T-cell (primary cell): ENCODE measurements around the gene POLR3A. TPM values are rescaled to one million over a fixed set of nuclear protein-coding genes. Genes with fewer than 3 reads are reported as not detected.

ENCODE experiments used
- ATAC-seq, 4 experiments: fragments of 200-7000 bp in 3 of 4; fragments of 150-1000 bp in 1 of 4; cut with Tn5 transposase; replicated peaks in 1 of 4; 1 replicate in 3 of 4; 2 replicates in 1 of 4; pipeline ENCODE4 v1.10.0; 2021; ENCODE audit warnings: moderate library complexity in 3 of 4, mild to moderate bottlenecking in 2 of 4, moderate number of reproducible peaks in 1 of 4
- CTCF ChIA-PET, 2 donors: fragments of 300-600 bp; sonication (Branson Sonifier 250); formaldehyde crosslinking; loops; one replicate each; lab custom pipeline; 2022; ENCODE audit warnings: antibody characterized with exemption in 2 of 2; lab: Charles Lee
- POLR2A ChIA-PET, 2 donors: fragments of 300-600 bp; sonication (Branson Sonifier 250); formaldehyde crosslinking; loops; one replicate each; lab custom pipeline; 2022; ENCODE audit warnings: antibody characterized with exemption in 2 of 2; lab: Charles Lee
- DNase-seq, 35 experiments: peaks; one replicate each; pipeline versions ENCODE4 v3.0.0 to v3.0.0-alpha.2; 2013 to 2023
- H3K27ac ChIP-seq: one replicate; pipeline ENCODE4 v1.5.1; 2013; ENCODE audit warnings: low read length
- H3K27me3 ChIP-seq, 2 experiments: replicated peaks in 1 of 2; 1 replicate in 1 of 2; 2 replicates in 1 of 2; pipeline versions ENCODE4 v1.6.1 to v1.7.0; 2013; ENCODE audit warnings: low read length in 1 of 2, mixed read lengths in 1 of 2; ENCODE audit not compliant: control insufficient read depth in 2 of 2, insufficient read depth in 2 of 2; ENCODE audit errors: extremely low read depth in 1 of 2
- H3K36me3 ChIP-seq, 2 donors: 1 replicate in 1 of 2; 2 replicates in 1 of 2; pipeline versions ENCODE4 v1.6.1 to v1.7.0; 2013; ENCODE audit warnings: low read length in 1 of 2; ENCODE audit not compliant: control insufficient read depth in 2 of 2, insufficient read depth in 1 of 2; ENCODE audit errors: extremely low read depth in 1 of 2
- H3K4me1 ChIP-seq, 2 experiments: 1 replicate in 1 of 2; 2 replicates in 1 of 2; pipeline versions ENCODE4 v1.6.1 to v1.7.0; 2013; ENCODE audit warnings: low read length in 2 of 2, mixed read lengths in 1 of 2; ENCODE audit not compliant: insufficient read depth in 2 of 2, control insufficient read depth in 1 of 2; ENCODE audit errors: extremely low read depth in 1 of 2
- H3K4me3 ChIP-seq, 2 donors: 1 replicate in 1 of 2; 2 replicates in 1 of 2; pipeline versions ENCODE4 v1.5.1 to v1.7.0; 2013; ENCODE audit warnings: mild to moderate bottlenecking in 2 of 2, low read length in 1 of 2, moderate library complexity in 1 of 2; ENCODE audit not compliant: control insufficient read depth in 1 of 2; ENCODE audit errors: extremely low read depth in 1 of 2
- H3K9me3 ChIP-seq: 2 replicates; pipeline ENCODE4 v1.7.0; 2013
- H3K27ac Mint-ChIP-seq, 2 donors: one replicate each; pipeline ENCODE4 v1.8.0; 2020 to 2021; ENCODE audit warnings: mild to moderate bottlenecking in 2 of 2, mixed read lengths in 2 of 2
- H3K27me3 Mint-ChIP-seq, 2 donors: one replicate each; pipeline ENCODE4 v1.8.0; 2021 to 2022; ENCODE audit warnings: mixed read lengths in 2 of 2
- H3K36me3 Mint-ChIP-seq: one replicate; pipeline ENCODE4 v1.8.0; 2021; ENCODE audit warnings: mixed read lengths
- H3K4me1 Mint-ChIP-seq, 3 donors: one replicate each; pipeline ENCODE4 v1.8.0; 2020 to 2022; ENCODE audit warnings: mixed read lengths in 3 of 3, mild to moderate bottlenecking in 1 of 3
- H3K4me3 Mint-ChIP-seq, 3 donors: one replicate each; pipeline ENCODE4 v1.8.0; 2020 to 2022; ENCODE audit warnings: mild to moderate bottlenecking in 3 of 3, mixed read lengths in 3 of 3, moderate library complexity in 3 of 3
- H3K9me3 Mint-ChIP-seq, 3 donors: one replicate each; pipeline ENCODE4 v1.8.0; 2020 to 2022; ENCODE audit warnings: mixed read lengths in 3 of 3
- WGBS: methylation state at CpG from one replicate; pipeline ENCODE4 v1.1.5; 2013; ENCODE audit warnings: missing lambda C conversion rate; ENCODE audit not compliant: insufficient coverage; 5-methylcytosine and 5-hydroxymethylcytosine counted together
- total RNA-seq, 35 experiments: library from RNA in 6 of 35; stranded (reverse) in 6 of 35; fragments of 120-200 nt in 1 of 35; gene quantifications; one replicate each; pipeline versions ENCODE4 v1.2.1 to v1.2.4 and lab custom pipeline; 2013 to 2026

POLR3A gene
- total RNA-seq, 5 donors from 2014 or later (not counting 1 experiment from before 2014, with no cell fraction given), result 14.5 to 16.9 (median 16.5) TPM

- DNase-seq, result no peak
- H3K36me3 Mint-ChIP-seq, result no peaks in the 10 kb centered on the region
- H3K9me3 Mint-ChIP-seq, result peaks cover 4 to 8% (median 8%) of the 10 kb centered on the region in 3 donors
- H3K4me1 ChIP-seq, result no peaks in the 10 kb centered on the region
- ChIA-PET CTCF (no interaction called here), POLR2A (no interaction called here)
- WGBS, result 40% methylated on average over 1 of the region's 2 CpGs
- no peak overlapping the region for H3K27ac ChIP-seq
- H3K9me3 ChIP-seq, result no peaks in the 10 kb centered on the region
- peaks cover 0 to 15% of the 10 kb centered on the region in 2 experiments for H3K27me3 ChIP-seq
- ATAC-seq, result no peak
- peaks cover 28 to 29% of the 10 kb centered on the region in 2 donors for H3K27me3 Mint-ChIP-seq
- no peaks in the 10 kb centered on the region for H3K36me3 ChIP-seq
- no peak overlapping the region for H3K4me3 Mint-ChIP-seq
- no peak overlapping the region for H3K27ac Mint-ChIP-seq
- no peaks in the 10 kb centered on the region for H3K4me1 Mint-ChIP-seq
- no peak overlapping the region for H3K4me3 ChIP-seq
These were observed 83.2 kb downstream of the POLR3A start for GRCh38 chr10:77946084-77946483.

- Mint-ChIP-seq H3K9me3 (no peaks in the 10 kb centered on the region), H3K36me3 (no peaks in the 10 kb centered on the region), H3K27me3 (peaks cover 25 to 26% of the 10 kb centered on the region in 2 donors), H3K4me3 (no peak overlapping the region), H3K4me1 (no peaks in the 10 kb centered on the region), H3K27ac (no peak overlapping the region)
- no peaks in the 10 kb centered on the region for H3K9me3 ChIP-seq
- ATAC-seq, result no peak
- H3K27ac ChIP-seq, result no peak overlapping the region
- CTCF ChIA-PET, result no interaction called here
- H3K36me3 ChIP-seq, result no peaks in the 10 kb centered on the region
- H3K4me3 ChIP-seq, result no peak overlapping the region
- POLR2A ChIA-PET, result no interaction called here
- H3K27me3 ChIP-seq, result peaks cover 0 to 18% of the 10 kb centered on the region in 2 experiments
- whole genome bisulfite sequencing, result no CpG with 5 or more reads among the region's 4 CpGs
- no peaks in the 10 kb centered on the region for H3K4me1 ChIP-seq
- no peak for DNase-seq
These were observed 84.8 kb downstream of the POLR3A start for GRCh38 chr10:77944519-77944918.

GRCh38 chr10:77943121-77943901 lies 86.0 kb downstream of the POLR3A start:
- WGBS, result 88% methylated on average over 5 of the region's 8 CpGs
- no peak for ATAC-seq
- H3K4me1 Mint-ChIP-seq, result no peaks in the 10 kb centered on the region

GRCh38 chr10:77941790-77942189 lies 87.5 kb downstream of the POLR3A start:
- 100% methylated on average over 3 of the region's 6 CpGs for WGBS
- ChIA-PET POLR2A (no interaction called here), CTCF (interaction anchor here in 1 of 2 donors (0.7 kb wide), 1 partner anchor 251 kb away, joined by 3 read pairs; no protein-coding TSS in a partner anchor)
- DNase-seq (no peak), ATAC-seq (no peak)
- Histone ChIP-seq H3K36me3 (no peaks in the 10 kb centered on the region), H3K27me3 (peaks cover 0 to 4% of the 10 kb centered on the region in 2 experiments), H3K9me3 (no peaks in the 10 kb centered on the region), H3K4me1 (no peaks in the 10 kb centered on the region), H3K27ac (no peak overlapping the region), H3K4me3 (no peak overlapping the region)
- no peak overlapping the region for H3K4me3 Mint-ChIP-seq
- H3K27ac Mint-ChIP-seq, result no peak overlapping the region
- H3K4me1 Mint-ChIP-seq, result no peaks in the 10 kb centered on the region
- H3K27me3 Mint-ChIP-seq, result peaks cover 15 to 18% of the 10 kb centered on the region in 2 donors
- no peaks in the 10 kb centered on the region for H3K36me3 Mint-ChIP-seq
- H3K9me3 Mint-ChIP-seq, result no peaks in the 10 kb centered on the region

More at GRCh38 chr10:77943121-77943901, 86.0 kb downstream of the POLR3A start:
- H3K4me3 ChIP-seq, result no peak overlapping the region
- no peaks in the 10 kb centered on the region for H3K36me3 ChIP-seq
- no peaks in the 10 kb centered on the region for H3K9me3 Mint-ChIP-seq
- H3K9me3 ChIP-seq, result no peaks in the 10 kb centered on the region
- H3K27me3 ChIP-seq, result peaks cover 0 to 8% of the 10 kb centered on the region in 2 experiments
- DNase-seq, result no peak
- H3K27ac ChIP-seq, result no peak overlapping the region
- H3K27me3 Mint-ChIP-seq, result peaks cover 15 to 18% of the 10 kb centered on the region in 2 donors
- ChIA-PET CTCF (interaction anchor here in 1 of 2 donors (0.7 kb wide), 1 partner anchor 11 kb away, joined by 3 read pairs; no protein-coding TSS in a partner anchor), POLR2A (interaction anchor here in 1 of 2 donors (0.6 kb wide), 1 partner anchor 1181 kb away, joined by 4 read pairs; no protein-coding TSS in a partner anchor)
- H3K4me1 ChIP-seq, result no peaks in the 10 kb centered on the region
- no peak overlapping the region for H3K27ac Mint-ChIP-seq
- H3K4me3 Mint-ChIP-seq, result no peak overlapping the region
- no peaks in the 10 kb centered on the region for H3K36me3 Mint-ChIP-seq

GRCh38 chr10:77940627-77941026 lies 88.7 kb downstream of the POLR3A start:
- Mint-ChIP-seq H3K4me1 (no peaks in the 10 kb centered on the region), H3K9me3 (no peaks in the 10 kb centered on the region), H3K27ac (no peak overlapping the region), H3K4me3 (no peak overlapping the region), H3K36me3 (no peaks in the 10 kb centered on the region), H3K27me3 (peaks cover 13 to 15% of the 10 kb centered on the region in 2 donors)
- ChIA-PET CTCF (no interaction called here), POLR2A (no interaction called here)
- no peaks in the 10 kb centered on the region for H3K36me3 ChIP-seq
- H3K27ac ChIP-seq, result no peak overlapping the region
- no peaks in the 10 kb centered on the region for H3K4me1 ChIP-seq
- no peak overlapping the region for H3K4me3 ChIP-seq
- no peak for DNase-seq
- ATAC-seq, result no peak
- WGBS, result 43% methylated on average over 1 of the region's 3 CpGs
- H3K9me3 ChIP-seq, result no peaks in the 10 kb centered on the region
- peaks cover 0 to 4% of the 10 kb centered on the region in 2 experiments for H3K27me3 ChIP-seq

- Histone ChIP-seq H3K27ac (no peak overlapping the region), H3K4me1 (no peaks in the 10 kb centered on the region), H3K4me3 (no peak overlapping the region), H3K36me3 (no peaks in the 10 kb centered on the region), H3K27me3 (peaks cover 0 to 4% of the 10 kb centered on the region in 2 experiments), H3K9me3 (no peaks in the 10 kb centered on the region)
- H3K36me3 Mint-ChIP-seq, result no peaks in the 10 kb centered on the region
- no peak for ATAC-seq
- H3K9me3 Mint-ChIP-seq, result no peaks in the 10 kb centered on the region
- no peak for DNase-seq
- H3K27me3 Mint-ChIP-seq, result peaks cover 13 to 15% of the 10 kb centered on the region in 2 donors
- no peak overlapping the region for H3K27ac Mint-ChIP-seq
- ChIA-PET POLR2A (no interaction called here), CTCF (no interaction called here)
- H3K4me1 Mint-ChIP-seq, result no peaks in the 10 kb centered on the region
- 100% methylated on average over 1 of the region's 2 CpGs for WGBS
- no peak overlapping the region for H3K4me3 Mint-ChIP-seq
These were observed 89.1 kb downstream of the POLR3A start for GRCh38 chr10:77940225-77940624.
